Superior temporal gyrus (tissue), 1 donor: ENCODE results near the gene TTLL3.
A peak's percentile ranks its signal among the peaks of the same experiment; 100 is the strongest.

Source experiments
- DNase-seq: peaks from one replicate; pipeline ENCODE4 v3.0.0-alpha.2; 2016; ENCODE audit errors: extremely low spot score

Gene TTLL3

GRCh38 chr3:9781978-9782603 lies 28.0 kb upstream of the TTLL3 start:
- no peak for DNase-seq

- DNase-seq: no peak
Observed at GRCh38 chr3:9782770-9783169, 27.3 kb upstream of the TTLL3 start.

- DNase-seq: no peak
Observed at GRCh38 chr3:9783954-9784353, 26.1 kb upstream of the TTLL3 start.

- DNase-seq: no peak
Observed at GRCh38 chr3:9784965-9785364, 25.1 kb upstream of the TTLL3 start.

- no peak for DNase-seq
Observed at GRCh38 chr3:9785602-9786001, 24.5 kb upstream of the TTLL3 start.

GRCh38 chr3:9786209-9786739 lies 23.8 kb upstream of the TTLL3 start:
- no peak for DNase-seq

GRCh38 chr3:9786825-9787669 lies 23.0 kb upstream of the TTLL3 start:
- no peak for DNase-seq

GRCh38 chr3:9787714-9788113 lies 22.3 kb upstream of the TTLL3 start:
- DNase-seq: no peak

GRCh38 chr3:9791127-9791526 lies 18.9 kb upstream of the TTLL3 start:
- no peak for DNase-seq

- no peak for DNase-seq
Observed at GRCh38 chr3:9791790-9792404, 18.2 kb upstream of the TTLL3 start.

- peak; percentile 96 for DNase-seq
Observed at GRCh38 chr3:9792405-9793160, 17.5 kb upstream of the TTLL3 start, which contains the start of the genes ARPC4 and TADA3. Gene ARPC4, plus strand, starts transcription at chr3:9793082. Its CDS starts 40 bp downstream, at chr3:9793122. Gene TADA3, minus strand, starts transcription at chr3:9792473. Its CDS starts 1,007 bp downstream, at chr3:9791466.

- DNase-seq: peak; percentile 15
Observed at GRCh38 chr3:9793161-9793781, 16.8 kb upstream of the TTLL3 start.

GRCh38 chr3:9794400-9794799 lies 15.7 kb upstream of the TTLL3 start:
- DNase-seq: no peak

- DNase-seq: no peak
Observed at GRCh38 chr3:9795207-9795606, 14.9 kb upstream of the TTLL3 start.

GRCh38 chr3:9797196-9797945 lies 12.7 kb upstream of the TTLL3 start:
- no peak for DNase-seq

GRCh38 chr3:9800529-9800928 lies 9.5 kb upstream of the TTLL3 start:
- no peak for DNase-seq

GRCh38 chr3:9803494-9803893 lies 6.6 kb upstream of the TTLL3 start:
- DNase-seq: peak; percentile 56

- DNase-seq: no peak
Observed at GRCh38 chr3:9804996-9805395, 5.1 kb upstream of the TTLL3 start.

- DNase-seq: no peak
Observed at GRCh38 chr3:9806137-9806536, 3.9 kb upstream of the TTLL3 start.
